Measurements from ENCODE around the gene SMIM21. TPM values are rescaled to one million over a fixed set of nuclear protein-coding genes. Genes with fewer than 3 reads are reported as not detected.
A peak's percentile ranks its signal among the peaks of the same experiment; 100 is the strongest.

The SMIM21 gene
- total RNA-seq, 1 experiment from 2014 or later = not detected

DNA sequence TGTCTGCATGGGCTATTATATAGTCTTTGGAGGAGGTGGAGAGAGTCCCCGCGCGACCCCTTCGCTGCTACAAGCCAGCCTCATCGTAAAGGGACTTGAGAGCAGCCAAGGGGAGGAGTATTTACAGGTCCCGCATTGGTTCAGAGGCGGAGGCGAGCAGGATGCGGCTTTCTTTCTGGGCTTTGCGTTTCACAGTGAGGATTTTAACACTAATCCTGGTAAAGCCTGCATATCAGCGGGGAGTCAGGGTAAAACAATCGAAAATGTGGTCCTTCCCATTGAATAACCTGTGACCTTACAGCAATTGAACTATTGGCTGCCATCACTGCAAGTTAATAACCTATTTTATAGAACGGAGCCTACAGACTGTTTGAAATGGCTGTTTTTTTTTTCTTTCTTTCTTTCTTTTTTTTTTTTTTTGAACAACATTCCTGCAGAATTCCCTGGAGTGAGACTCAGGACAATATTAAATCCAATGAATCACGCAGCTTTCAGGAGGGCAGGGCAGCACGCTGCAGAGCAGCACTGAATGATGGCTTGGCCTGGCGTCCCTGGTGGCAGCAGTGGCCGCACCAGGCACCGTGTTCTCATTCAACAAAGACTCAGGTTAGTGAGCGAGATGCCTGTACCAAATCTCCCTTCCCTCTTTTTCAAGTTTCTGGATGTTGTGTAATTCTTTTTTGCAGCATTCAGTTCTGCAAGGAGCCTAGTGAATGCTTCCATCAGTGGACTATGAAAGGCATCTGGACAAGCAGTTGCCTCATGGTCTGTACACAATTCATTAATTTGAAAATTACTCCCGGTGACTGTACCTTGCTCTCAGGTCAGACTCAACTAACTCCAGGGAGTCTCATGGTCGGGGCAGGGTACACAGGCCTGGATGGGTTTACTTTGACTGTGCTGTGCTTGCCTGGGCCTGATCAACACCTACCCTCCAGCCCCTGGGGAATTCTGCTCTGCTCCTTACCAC lies 19.8 kb downstream of the SMIM21 start:
- DNase-seq = peak; percentile 71
- Histone ChIP-seq H3K27me3 (ENCODE audit: control insufficient read depth, insufficient read depth, low read length) (no peaks in the 10 kb centered on the region), H3K36me3 (replicated peaks; ENCODE audit: control insufficient read depth, insufficient read depth, low read length) (no peaks in the 10 kb centered on the region), H3K4me3 (ENCODE audit: insufficient read depth, low read depth, low read length) (no peak overlapping the region)

DNA sequence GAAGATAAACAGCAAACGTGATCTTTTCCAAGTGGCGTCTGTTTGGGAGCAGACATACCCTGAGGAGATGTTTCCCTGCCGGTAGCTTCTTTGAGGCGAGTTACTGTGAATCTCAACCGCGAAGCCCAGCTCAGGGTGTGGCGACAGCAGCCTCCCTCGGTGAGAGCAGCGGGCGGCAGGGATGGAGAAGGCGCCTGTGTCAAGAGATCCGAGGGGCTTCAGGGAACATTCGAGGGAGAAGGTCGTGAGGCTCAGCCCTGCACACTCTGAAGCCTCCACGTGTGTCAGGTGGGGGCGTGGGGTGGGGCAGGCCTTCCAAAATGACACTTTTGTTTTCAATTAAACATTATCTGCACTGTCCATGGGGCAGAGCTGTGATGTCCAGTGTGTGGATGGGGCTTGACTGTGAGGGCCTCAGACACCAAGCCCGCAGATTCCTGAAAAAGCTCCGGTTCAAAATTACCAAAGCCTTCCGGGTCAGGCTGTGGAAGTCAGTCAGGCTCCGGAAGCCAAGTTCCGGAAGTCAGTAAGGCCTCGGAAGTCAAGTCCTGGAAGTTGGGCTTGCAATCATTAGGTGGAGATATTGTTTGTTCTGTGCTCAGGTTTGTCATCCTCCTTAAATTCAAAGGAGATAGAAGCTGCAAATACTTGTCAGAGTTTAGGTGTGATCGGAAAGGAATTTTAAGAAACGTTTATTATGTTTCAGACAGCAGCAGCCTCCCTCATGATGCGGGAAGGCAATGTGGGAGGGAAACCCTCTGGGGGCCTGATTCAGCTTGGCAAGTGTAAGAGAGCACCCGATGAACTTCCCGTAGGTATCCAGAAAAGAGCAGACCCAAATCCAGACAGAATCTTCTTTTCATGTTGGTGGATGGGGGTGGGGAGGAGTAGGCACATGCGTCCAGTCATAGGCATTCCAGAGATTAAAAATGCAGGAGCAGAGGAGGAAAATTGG lies 20.7 kb downstream of the SMIM21 start:
- DNase-seq = peak; percentile 24

DNA sequence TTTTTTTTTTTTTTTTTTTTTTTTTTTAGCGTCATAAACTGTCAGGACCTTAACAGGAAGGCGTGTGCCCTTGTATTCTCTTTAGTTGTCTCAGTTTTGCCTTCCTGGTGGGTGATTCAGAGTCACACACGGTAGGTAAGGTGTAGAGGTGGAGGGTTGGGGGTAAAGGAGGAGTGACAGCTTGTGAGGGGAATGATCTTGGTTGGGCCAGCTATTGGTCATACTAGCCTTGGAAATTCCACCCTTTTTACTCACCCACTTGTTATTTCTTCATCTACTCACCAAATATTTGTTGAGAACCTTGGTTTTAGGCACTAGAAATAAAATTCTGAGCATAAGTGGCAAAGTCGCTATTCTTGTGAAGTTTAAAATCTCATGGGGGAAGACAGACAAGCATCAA lies 22.2 kb downstream of the SMIM21 start:
- Histone ChIP-seq H3K36me3 (replicated peaks; ENCODE audit: control insufficient read depth, insufficient read depth, low read length) (no peaks in the 10 kb centered on the region), H3K27me3 (ENCODE audit: control insufficient read depth, insufficient read depth, low read length) (no peaks in the 10 kb centered on the region), H3K4me3 (ENCODE audit: insufficient read depth, low read depth, low read length) (no peak overlapping the region)
- DNase-seq = no peak

More for the DNA sequence above, 20.7 kb downstream of the SMIM21 start:
- Histone ChIP-seq H3K27me3 (ENCODE audit: control insufficient read depth, insufficient read depth, low read length) (no peaks in the 10 kb centered on the region), H3K36me3 (replicated peaks; ENCODE audit: control insufficient read depth, insufficient read depth, low read length) (no peaks in the 10 kb centered on the region), H3K4me3 (ENCODE audit: insufficient read depth, low read depth, low read length) (no peak overlapping the region)

DNA sequence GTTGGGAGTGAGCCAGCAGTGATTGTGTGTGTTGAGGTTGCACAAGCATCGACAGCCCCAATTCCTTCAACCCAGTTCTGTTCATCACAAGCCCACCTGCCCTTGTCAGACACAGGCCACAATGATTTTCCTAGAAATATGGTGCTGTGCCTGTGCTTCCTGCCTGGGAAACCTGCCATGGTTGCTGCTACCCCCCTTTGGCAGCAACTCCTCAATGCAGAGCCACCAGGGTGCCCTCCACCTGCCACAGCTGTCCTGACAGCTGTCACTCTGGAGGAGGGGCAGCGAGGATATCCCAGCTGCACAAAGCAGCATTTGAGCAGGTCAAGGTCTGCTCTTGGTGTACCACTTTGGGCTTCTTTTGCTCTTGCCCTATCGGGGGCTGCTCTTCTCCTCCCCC lies 27.1 kb downstream of the SMIM21 start:
- Histone ChIP-seq H3K36me3 (replicated peaks; ENCODE audit: control insufficient read depth, insufficient read depth, low read length) (no peaks in the 10 kb centered on the region), H3K27me3 (ENCODE audit: control insufficient read depth, insufficient read depth, low read length) (no peaks in the 10 kb centered on the region), H3K4me3 (ENCODE audit: insufficient read depth, low read depth, low read length) (no peak overlapping the region)
- no peak for DNase-seq

DNA sequence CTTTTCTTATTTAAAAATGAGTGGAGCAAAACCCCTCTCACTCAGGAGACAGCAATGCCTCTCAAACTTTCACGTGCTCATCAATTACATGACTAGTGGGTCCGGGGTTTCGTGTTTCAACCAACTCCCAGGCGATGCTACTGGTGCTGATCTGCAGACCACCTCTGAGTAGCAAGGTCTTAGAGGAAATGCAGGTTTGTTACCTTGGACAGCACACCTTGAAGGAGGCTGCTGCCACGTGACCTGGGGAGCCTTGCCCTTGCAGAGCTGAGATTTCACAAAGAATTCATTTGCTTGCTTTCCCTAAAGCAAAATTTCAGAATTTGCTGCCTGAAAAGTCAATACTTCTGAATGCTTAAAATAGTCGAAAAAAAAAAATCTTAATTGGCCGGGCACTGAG lies 32.4 kb downstream of the SMIM21 start:
- DNase-seq = peak; percentile 47
- Histone ChIP-seq H3K4me3 (ENCODE audit: insufficient read depth, low read depth, low read length) (no peak overlapping the region), H3K36me3 (replicated peaks; ENCODE audit: control insufficient read depth, insufficient read depth, low read length) (no peaks in the 10 kb centered on the region), H3K27me3 (ENCODE audit: control insufficient read depth, insufficient read depth, low read length) (no peaks in the 10 kb centered on the region)

DNA sequence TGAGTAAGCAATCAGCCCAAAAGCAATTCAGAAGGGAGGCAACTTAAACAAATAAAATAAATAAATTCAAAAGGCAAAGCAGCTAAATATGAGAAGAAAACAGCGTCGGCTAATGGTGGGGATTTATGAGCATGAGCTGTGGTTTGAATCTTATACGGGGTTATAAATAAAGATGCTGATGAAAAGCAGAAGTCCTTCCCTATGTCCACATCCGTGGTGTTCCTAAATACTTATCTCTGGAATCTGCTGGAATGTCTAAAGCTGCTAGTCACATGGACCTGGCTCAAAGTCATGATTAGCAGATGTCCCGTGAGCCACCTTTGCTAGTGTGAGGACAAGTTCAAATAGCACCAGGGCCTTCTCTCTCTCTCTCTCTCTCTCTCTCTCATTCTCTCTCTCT lies 33.8 kb downstream of the SMIM21 start:
- Histone ChIP-seq H3K27me3 (ENCODE audit: control insufficient read depth, insufficient read depth, low read length) (no peaks in the 10 kb centered on the region), H3K4me3 (ENCODE audit: insufficient read depth, low read depth, low read length) (no peak overlapping the region), H3K36me3 (replicated peaks; ENCODE audit: control insufficient read depth, insufficient read depth, low read length) (no peaks in the 10 kb centered on the region)
- no peak for DNase-seq

DNA sequence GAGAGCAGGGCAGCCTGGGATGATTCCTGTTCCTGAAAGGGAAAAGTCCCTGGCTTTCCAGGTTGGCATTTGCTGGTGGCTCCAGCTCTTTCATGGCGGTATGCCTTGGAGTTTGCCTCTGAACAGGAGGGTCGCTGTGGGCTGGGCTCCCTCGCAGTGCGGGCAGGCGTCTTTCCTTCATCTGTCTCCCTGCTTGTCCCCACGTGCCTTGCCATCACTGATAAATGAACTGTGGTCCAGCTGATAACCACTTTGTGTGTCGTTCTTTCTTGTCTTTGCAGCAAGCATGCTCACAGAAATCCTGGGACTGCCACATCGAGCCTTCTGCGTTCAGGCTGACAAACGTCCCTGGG lies 35.3 kb downstream of the SMIM21 start:
- Histone ChIP-seq H3K36me3 (replicated peaks; ENCODE audit: control insufficient read depth, insufficient read depth, low read length) (no peaks in the 10 kb centered on the region), H3K27me3 (ENCODE audit: control insufficient read depth, insufficient read depth, low read length) (no peaks in the 10 kb centered on the region), H3K4me3 (ENCODE audit: insufficient read depth, low read depth, low read length) (no peak overlapping the region)
- DNase-seq = no peak

DNA sequence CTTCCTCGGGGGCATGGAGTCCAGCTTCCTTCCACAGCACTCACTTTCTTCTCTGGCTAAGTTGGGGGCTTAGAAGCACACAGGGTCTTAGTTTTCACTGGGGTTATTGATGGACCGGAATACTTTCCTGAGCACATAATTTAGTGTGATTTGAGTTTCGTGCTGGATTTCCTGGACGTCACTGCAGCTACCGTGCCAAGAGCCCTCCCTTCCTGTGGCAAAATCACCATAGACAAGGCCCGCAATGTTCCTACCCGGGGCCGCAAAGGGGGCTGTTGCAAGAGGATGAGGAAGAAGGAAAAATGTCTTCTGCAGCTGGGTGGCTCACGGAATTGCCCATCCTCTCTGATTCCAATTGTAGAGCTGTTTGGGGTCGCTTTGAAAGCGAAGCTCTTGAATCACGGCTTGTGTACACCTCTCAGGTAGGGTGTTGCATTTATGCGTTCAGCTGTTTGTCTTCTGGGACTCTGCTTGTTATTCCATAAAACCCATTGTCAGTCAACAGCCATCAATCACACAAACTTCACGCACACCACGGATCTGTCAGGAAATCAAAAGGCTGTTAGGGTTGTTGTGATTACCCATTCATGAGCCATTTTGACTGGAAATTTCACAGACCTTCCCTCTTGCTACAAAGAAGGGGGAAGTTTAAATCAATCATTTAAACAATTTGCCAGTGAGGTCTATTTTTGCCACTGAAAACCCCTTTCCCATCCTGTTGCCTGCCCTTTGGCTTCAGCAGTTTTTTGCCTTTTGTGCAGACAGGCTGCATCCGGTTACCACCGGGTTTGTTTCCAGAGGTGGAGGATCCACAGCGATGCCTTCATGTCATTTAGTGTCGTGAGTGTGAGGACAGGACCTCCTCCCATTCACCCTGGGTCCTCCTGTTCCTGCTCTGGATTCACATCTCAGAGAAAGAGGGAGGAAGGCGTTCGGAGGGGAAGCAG lies 36.0 kb downstream of the SMIM21 start:
- Histone ChIP-seq H3K36me3 (replicated peaks; ENCODE audit: control insufficient read depth, insufficient read depth, low read length) (no peaks in the 10 kb centered on the region), H3K27me3 (ENCODE audit: control insufficient read depth, insufficient read depth, low read length) (no peaks in the 10 kb centered on the region), H3K4me3 (ENCODE audit: insufficient read depth, low read depth, low read length) (no peak overlapping the region)
- DNase-seq = no peak

DNA sequence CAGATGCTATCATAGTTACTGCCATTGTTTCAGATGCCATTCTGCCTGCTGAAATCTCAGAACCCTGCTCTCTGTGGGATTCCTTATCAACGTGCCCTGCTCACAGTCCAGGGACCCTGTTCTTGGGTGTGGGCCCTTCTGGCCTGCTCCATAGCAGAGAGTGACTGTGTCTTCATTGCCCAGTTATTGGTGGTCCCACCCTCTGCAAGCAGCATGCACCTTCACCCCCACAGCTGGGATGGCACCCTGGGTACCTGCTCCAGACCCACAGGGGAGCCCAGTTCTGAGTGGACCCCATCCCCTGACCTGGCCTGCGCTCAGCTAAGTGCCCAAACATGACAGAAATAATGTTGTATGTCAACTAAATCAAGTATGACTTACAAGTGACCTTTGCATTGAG lies 36.6 kb downstream of the SMIM21 start:
- no peak for DNase-seq
- H3K36me3 ChIP-seq (replicated peaks; ENCODE audit: control insufficient read depth, insufficient read depth, low read length) = no peaks in the 10 kb centered on the region
- H3K27me3 ChIP-seq (ENCODE audit: control insufficient read depth, insufficient read depth, low read length) = no peaks in the 10 kb centered on the region
- H3K4me3 ChIP-seq (ENCODE audit: insufficient read depth, low read depth, low read length) = no peak overlapping the region

DNA sequence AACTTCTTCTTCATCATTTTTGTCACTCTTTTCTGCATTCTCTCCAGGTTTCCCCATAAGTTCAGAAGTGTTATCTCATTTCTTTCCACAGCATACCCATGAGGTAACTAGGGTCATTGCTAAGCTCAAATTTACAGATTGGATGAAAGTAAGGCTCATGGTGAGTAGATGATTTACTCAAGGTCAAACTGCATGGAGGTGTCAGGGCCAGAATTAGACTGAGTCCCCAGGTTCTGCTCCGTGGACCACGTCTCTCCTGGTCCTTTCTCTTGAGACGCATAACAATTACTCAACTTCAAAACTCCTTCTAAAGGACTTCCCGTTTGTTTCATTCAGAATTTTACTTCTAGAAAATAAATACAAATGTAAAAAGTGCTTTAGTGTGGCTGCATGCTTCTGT lies 43.4 kb downstream of the SMIM21 start:
- Histone ChIP-seq H3K4me3 (ENCODE audit: insufficient read depth, low read depth, low read length) (no peak overlapping the region), H3K27me3 (ENCODE audit: control insufficient read depth, insufficient read depth, low read length) (no peaks in the 10 kb centered on the region), H3K36me3 (replicated peaks; ENCODE audit: control insufficient read depth, insufficient read depth, low read length) (no peaks in the 10 kb centered on the region)
- no peak for DNase-seq

DNA sequence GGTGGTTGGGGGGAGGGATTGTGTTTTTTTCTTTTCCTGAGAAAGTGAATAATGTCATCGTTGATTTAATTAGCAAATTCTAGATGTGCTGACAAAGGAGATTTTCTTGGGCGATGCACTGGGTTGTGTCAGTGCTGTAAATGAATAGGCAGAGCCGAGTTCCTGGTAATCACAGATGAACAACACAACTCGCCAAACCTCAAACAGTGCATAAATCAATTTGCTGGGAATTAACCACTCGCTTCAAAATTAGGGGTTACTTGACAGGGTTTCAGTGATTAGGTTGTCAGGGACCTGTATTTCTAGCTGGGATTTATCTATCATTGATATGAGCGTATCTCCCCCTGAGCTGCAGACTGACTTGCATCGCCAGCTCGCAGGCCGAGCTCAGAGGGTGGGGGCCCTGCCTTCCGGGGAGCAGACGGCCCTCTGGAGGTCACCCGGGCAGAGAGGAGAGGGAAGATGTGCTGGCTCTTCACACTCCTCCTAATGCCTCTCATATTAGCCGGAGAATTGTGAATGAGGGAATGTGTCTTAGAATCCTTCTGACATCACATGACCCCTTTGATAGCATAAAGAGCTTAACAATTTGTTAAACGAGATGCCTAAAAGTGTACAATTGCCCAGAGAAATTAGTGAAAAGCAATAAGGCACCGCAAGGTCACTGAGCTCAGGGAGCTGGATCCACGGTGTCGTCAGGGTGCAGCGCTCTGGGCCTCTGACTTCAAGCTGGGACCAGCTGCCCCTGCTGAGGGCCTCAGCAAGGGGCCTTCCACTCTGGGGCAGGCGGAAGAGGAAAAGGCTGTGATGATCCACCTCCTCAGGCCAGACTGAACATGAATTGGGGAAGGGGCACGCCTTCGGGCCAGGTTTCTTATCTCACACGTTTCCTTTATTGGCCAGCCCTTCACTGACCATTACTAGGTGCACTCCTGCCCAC lies 48.9 kb downstream of the SMIM21 start:
- no peaks in the 10 kb centered on the region for H3K27me3 ChIP-seq (ENCODE audit: control insufficient read depth, insufficient read depth, low read length)
- DNase-seq = peak; percentile 71
- no peak overlapping the region for H3K4me3 ChIP-seq (ENCODE audit: insufficient read depth, low read depth, low read length)
- no peaks in the 10 kb centered on the region for H3K36me3 ChIP-seq (replicated peaks; ENCODE audit: control insufficient read depth, insufficient read depth, low read length)

DNA sequence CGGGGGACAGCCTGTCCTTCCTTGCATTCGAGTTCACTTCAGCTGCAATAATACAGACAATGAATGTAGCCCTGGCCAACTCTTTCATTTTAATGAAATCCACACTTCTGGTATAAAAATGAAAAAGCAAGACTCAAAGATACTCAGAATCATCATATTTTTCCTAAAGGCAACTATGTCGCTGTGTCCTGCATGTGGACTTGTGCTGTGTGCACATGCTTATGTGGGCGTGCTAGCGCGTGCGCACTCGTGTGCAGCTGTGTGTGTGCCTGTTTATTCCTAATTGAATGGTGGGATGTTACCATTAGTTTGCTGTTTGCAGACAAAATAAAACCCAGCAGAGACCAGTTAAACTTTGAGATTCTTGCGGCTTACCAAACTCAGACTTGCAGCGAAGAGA lies 49.6 kb downstream of the SMIM21 start:
- no peaks in the 10 kb centered on the region for H3K27me3 ChIP-seq (ENCODE audit: control insufficient read depth, insufficient read depth, low read length)
- DNase-seq = no peak
- H3K4me3 ChIP-seq (ENCODE audit: insufficient read depth, low read depth, low read length) = no peak overlapping the region
- no peaks in the 10 kb centered on the region for H3K36me3 ChIP-seq (replicated peaks; ENCODE audit: control insufficient read depth, insufficient read depth, low read length)

DNA sequence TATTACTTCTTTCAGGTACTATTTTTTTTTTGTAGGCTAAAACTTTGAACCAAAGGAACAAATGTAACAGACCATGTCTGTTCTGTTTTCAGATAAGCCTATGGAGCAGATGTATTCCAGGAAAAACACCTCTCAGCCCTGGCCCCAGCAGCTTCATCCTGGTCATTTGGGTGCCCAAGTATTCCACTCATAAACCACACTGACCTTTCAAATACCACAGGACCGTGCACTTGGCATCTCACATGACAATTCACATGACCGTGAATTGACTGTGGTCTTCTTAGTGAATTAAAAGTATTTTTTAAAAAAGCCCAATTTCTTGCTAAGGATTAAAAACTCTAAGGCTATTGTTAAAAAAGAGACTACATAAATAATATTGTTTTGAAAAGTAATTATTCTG lies 50.2 kb downstream of the SMIM21 start:
- H3K36me3 ChIP-seq (replicated peaks; ENCODE audit: control insufficient read depth, insufficient read depth, low read length) = no peaks in the 10 kb centered on the region
- no peaks in the 10 kb centered on the region for H3K27me3 ChIP-seq (ENCODE audit: control insufficient read depth, insufficient read depth, low read length)
- no peak overlapping the region for H3K4me3 ChIP-seq (ENCODE audit: insufficient read depth, low read depth, low read length)
- DNase-seq = no peak

All from H7 (cell line).